K562 (cell line): Measurements from ENCODE around the gene TMC2. TPM values are rescaled to one million over a fixed set of nuclear protein-coding genes. Genes with fewer than 3 reads are reported as not detected.
A peak's percentile ranks its signal among the peaks of the same experiment; 100 is the strongest.

Experiments used
- EZH2 ChIP-seq: IDR thresholded peaks from 2 replicates; pipeline ENCODE4 v1.6.1; 2012; ENCODE audit warnings: low read depth, mild to moderate bottlenecking, inconsistent platforms, low read length, borderline replicate concordance
- HLTF ChIP-seq: fragments of 450-650 bp; IDR thresholded peaks from 2 replicates; pipeline ENCODE4 v1.6.1; 2016
- HNRNPH1 ChIP-seq: fragments of 200-400 bp; formaldehyde crosslinking; optimal IDR thresholded peaks from 2 replicates; pipeline ENCODE3; 2017; ENCODE audit warnings: low read depth, mild to moderate bottlenecking, low read length, moderate library complexity
- ILF3 ChIP-seq: fragments of 450-650 bp; IDR thresholded peaks from 2 replicates; pipeline ENCODE4 v1.6.1; 2018; ENCODE audit warnings: antibody characterized with exemption, mild to moderate bottlenecking, moderate library complexity, borderline replicate concordance
- IRF2 ChIP-seq: sonication (generic); formaldehyde crosslinking; IDR thresholded peaks from 2 replicates; pipeline ENCODE4 v1.8.1; 2022; ENCODE audit warnings: mild to moderate bottlenecking, missing genetic modification reagents
- NCOA2 ChIP-seq, 2 experiments: fragments of 450-650 bp; IDR thresholded peaks; 2 replicates each; pipeline ENCODE4 v1.6.1; 2018; ENCODE audit warnings: mild to moderate bottlenecking in 2 of 2, moderate library complexity in 1 of 2; ENCODE audit not compliant: partially characterized antibody in 2 of 2
- POLR2A ChIP-seq: fragments of 450-650 bp; conservative IDR thresholded peaks from 2 replicates; pipeline ENCODE4 v1.6.1; 2016
- POU5F1 ChIP-seq: fragments of 150-350 bp; IDR thresholded peaks from 2 replicates; pipeline ENCODE4 v1.6.1; 2014; ENCODE audit warnings: borderline replicate concordance, low read length, low read depth, mild to moderate bottlenecking; ENCODE audit not compliant: partially characterized antibody
- PRMT5 ChIP-seq: sonication (generic); formaldehyde crosslinking; IDR thresholded peaks from 2 replicates; pipeline ENCODE4 v1.5.0; 2020; ENCODE audit warnings: missing genetic modification reagents
- RCOR1 ChIP-seq, 2 experiments: IDR thresholded peaks; 2 replicates each; pipeline ENCODE4 v1.6.1; 2012; ENCODE audit warnings: low read depth in 2 of 2, low read length in 2 of 2, borderline replicate concordance in 1 of 2, improper control_type of control experiment in 1 of 2
- SAFB ChIP-seq: fragments of 200-400 bp; formaldehyde crosslinking; IDR thresholded peaks from 2 replicates; pipeline ENCODE4 v1.6.1; 2017; ENCODE audit warnings: low read depth, low read length, borderline replicate concordance
- SMAD4 ChIP-seq: fragments of 250-450 bp; sonication (Bioruptor Pico); conservative IDR thresholded peaks from 2 replicates; pipeline ENCODE4 v1.8.0; 2021; ENCODE audit warnings: inconsistent platforms, mild to moderate bottlenecking, moderate library complexity
- SPI1 ChIP-seq: IDR thresholded peaks from 2 replicates; pipeline ENCODE4 v1.6.1; 2011; ENCODE audit warnings: low read depth, low read length, control low read depth, borderline replicate concordance
- SRSF9 ChIP-seq: fragments of 200-400 bp; formaldehyde crosslinking; IDR thresholded peaks from 2 replicates; pipeline ENCODE4 v1.6.1; 2017; ENCODE audit warnings: low read depth, low read length, borderline replicate concordance
- TEAD4 ChIP-seq, 2 experiments: sonication (generic) in 1 of 2; formaldehyde crosslinking in 1 of 2; IDR thresholded peaks; 2 replicates each; pipeline versions ENCODE4 v1.6.1 to v1.8.0; 2012 to 2022; ENCODE audit warnings: borderline replicate concordance in 1 of 2, inconsistent platforms in 1 of 2, low read length in 1 of 2, mild to moderate bottlenecking in 1 of 2, missing genetic modification reagents in 1 of 2
- TGIF2 ChIP-seq: sonication (generic); formaldehyde crosslinking; IDR thresholded peaks from 2 replicates; pipeline ENCODE4 v1.8.1; 2022; ENCODE audit warnings: mild to moderate bottlenecking, missing genetic modification reagents, moderate library complexity
- THRA ChIP-seq: fragments of 450-650 bp; IDR thresholded peaks from 2 replicates; pipeline ENCODE4 v1.6.1; 2017; ENCODE audit warnings: mild to moderate bottlenecking, moderate library complexity
- ZBED1 ChIP-seq: IDR thresholded peaks from 2 replicates; pipeline ENCODE4 v1.6.1; 2014
- ZNF197 ChIP-seq: fragments of 200-800 bp; sonication (Bioruptor generic); IDR thresholded peaks from 2 replicates; pipeline ENCODE4 v1.6.1; 2016; ENCODE audit warnings: low read depth, missing genetic modification characterization, missing compliant biosample characterization
- ZNF263 ChIP-seq: sonication (generic); formaldehyde crosslinking; IDR thresholded peaks from 2 replicates; pipeline ENCODE4 v1.8.0; 2022; ENCODE audit warnings: mild to moderate bottlenecking, missing genetic modification reagents, borderline replicate concordance
- ZNF512 ChIP-seq: IDR thresholded peaks from 2 replicates; pipeline ENCODE4 v1.6.1; 2016; ENCODE audit warnings: missing genetic modification characterization, missing compliant biosample characterization
- ZNF551 ChIP-seq: fragments of 250-450 bp; sonication (Bioruptor Pico); IDR thresholded peaks from 2 replicates; pipeline ENCODE4 v1.5.0; 2021; ENCODE audit warnings: mild to moderate bottlenecking, moderate library complexity
- ZNF696 ChIP-seq: fragments of 250-450 bp; sonication (Bioruptor Pico); conservative IDR thresholded peaks from 2 replicates; pipeline ENCODE4 v1.4.0; 2020; ENCODE audit warnings: mild to moderate bottlenecking, moderate library complexity
- ZNF764 ChIP-seq: fragments of 250-450 bp; sonication (Bioruptor Pico); IDR thresholded peaks from 2 replicates; pipeline ENCODE4 v1.4.0; 2020; ENCODE audit warnings: low read depth, mild to moderate bottlenecking, moderate library complexity
- polyA plus RNA-seq, 8 experiments: library from polyadenylated mRNA; depleted of rRNA in 4 of 8; stranded (reverse) in 5 of 8; unstranded in 3 of 8; fragments of >200 nt; fragmentation: Nextera tagmentation in 2 of 8; fragmentation: Illumina TruSeq in 1 of 8; extraction: Ambion mirVana in 2 of 8; extraction: Trizol in 1 of 8; gene quantifications; 2 replicates each; pipeline versions ENCODE4 v1.2.1 to v1.2.3, GENCODE V29; 2011 to 2014; ENCODE audit warnings: inconsistent platforms in 1 of 8, missing spikeins in 1 of 8
- total RNA-seq, 7 experiments: library from RNA; depleted of rRNA in 6 of 7; stranded (reverse); fragments of >200 nt in 6 of 7; fragmentation: Illumina TruSeq in 2 of 7; extraction: Trizol in 2 of 7; gene quantifications; 2 replicates each; pipeline versions ENCODE4 v1.2.1 to v1.2.3, GENCODE V29; 2011 to 2021; ENCODE audit warnings: low replicate concordance in 1 of 7
- TF ChIP-seq, protein P1 (sequence below): fragments of 450-650 bp; conservative IDR thresholded peaks from 2 replicates; pipeline ENCODE4 v1.6.1; 2016; ENCODE audit warnings: missing genetic modification characterization, low read depth, mild to moderate bottlenecking, control low read depth, missing compliant biosample characterization

Gene TMC2
- total and polyA plus RNA-seq, 9 of the 15 experiments (the other 6 are each of a cell fraction or from before 2014, with no cell fraction given): not detected

GRCh38 chr20:2663887-2664719 lies 127.7 kb downstream of the TMC2 start, which contains the start of gene IDH3B (continued):
- TF ChIP-seq ZNF197 (CRISPR knock-in tag) (no peak), POLR2A (peak; percentile 85), PRMT5 (CRISPR knock-in tag) (no peak), SAFB (no peak), SPI1 (no peak), EZH2 (no peak), SMAD4 (CRISPR knock-in tag) (no peak), ZNF512 (tag) (no peak), SRSF9 (no peak), IRF2 (no peak), TGIF2 (CRISPR knock-in tag) (no peak), ILF3 (no peak), NCOA2 (IDR thresholded peaks at IDR 0.05; ENCODE audit: partially characterized antibody in 2 of 2) (no peak), ZNF696 (CRISPR knock-in tag) (no peak), TEAD4 (IDR thresholded peaks at IDR 0.05; ENCODE audit: low read length) (peak; percentile 56), TEAD4 (CRISPR knock-in tag; IDR thresholded peaks at IDR 0.05; ENCODE audit: borderline replicate concordance) (no peak), ZNF764 (CRISPR knock-in tag) (no peak), RCOR1 (IDR thresholded peaks at IDR 0.05; ENCODE audit: borderline replicate concordance in 1 of 2, low read depth in 2 of 2, low read length in 2 of 2) (no peak; a peak in 1 of 4 replicates), ZBED1 (no peak), HNRNPH1 (no peak), ZNF263 (CRISPR knock-in tag) (no peak), ZNF551 (CRISPR knock-in tag) (no peak), THRA (no peak), HLTF (no peak), POU5F1 (no peak)
- TF ChIP-seq, protein P1, sequence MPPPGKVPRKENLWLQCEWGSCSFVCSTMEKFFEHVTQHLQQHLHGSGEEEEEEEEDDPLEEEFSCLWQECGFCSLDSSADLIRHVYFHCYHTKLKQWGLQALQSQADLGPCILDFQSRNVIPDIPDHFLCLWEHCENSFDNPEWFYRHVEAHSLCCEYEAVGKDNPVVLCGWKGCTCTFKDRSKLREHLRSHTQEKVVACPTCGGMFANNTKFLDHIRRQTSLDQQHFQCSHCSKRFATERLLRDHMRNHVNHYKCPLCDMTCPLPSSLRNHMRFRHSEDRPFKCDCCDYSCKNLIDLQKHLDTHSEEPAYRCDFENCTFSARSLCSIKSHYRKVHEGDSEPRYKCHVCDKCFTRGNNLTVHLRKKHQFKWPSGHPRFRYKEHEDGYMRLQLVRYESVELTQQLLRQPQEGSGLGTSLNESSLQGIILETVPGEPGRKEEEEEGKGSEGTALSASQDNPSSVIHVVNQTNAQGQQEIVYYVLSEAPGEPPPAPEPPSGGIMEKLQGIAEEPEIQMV (tag): no peak
